Measurements from ENCODE around the gene LIMCH1. TPM values are rescaled to one million over a fixed set of nuclear protein-coding genes. Genes with fewer than 3 reads are reported as not detected.

LIMCH1 gene
- total RNA-seq, 4 donors from 2014 or later = 8.5 to 32.6 (median 27.0) TPM

- H3K4me3 ChIP-seq = no peak overlapping the region
- no peak for DNase-seq (ENCODE audit: low spot score in 2 of 2)
- no peaks in the 10 kb centered on the region for H3K4me1 ChIP-seq
- H3K9me3 ChIP-seq = no peaks in the 10 kb centered on the region
- TF ChIP-seq POLR2AphosphoS5 (IDR thresholded peaks at IDR 0.05) = no peak
- no peak for TF ChIP-seq POLR2A (IDR thresholded peaks at IDR 0.05)
- no peak for TF ChIP-seq CTCF (IDR thresholded peaks at IDR 0.05)
- no peak for TF ChIP-seq EP300 (IDR thresholded peaks at IDR 0.05)
- H3K36me3 ChIP-seq = no peaks in the 10 kb centered on the region
- WGBS = 85% methylated on average over 1 of the region's 1 CpG
- H3K27ac ChIP-seq = no peak overlapping the region
- H3K27me3 ChIP-seq = no peaks in the 10 kb centered on the region
Observed at GRCh38 chr4:41512136-41512535, 25.8 kb upstream of the LIMCH1 start.

GRCh38 chr4:41512596-41512995 is 25.4 kb upstream of the LIMCH1 start:
- no peak for DNase-seq (ENCODE audit: low spot score in 2 of 2)
- H3K4me3 ChIP-seq = no peak overlapping the region

GRCh38 chr4:41514169-41514568 is 23.8 kb upstream of the LIMCH1 start:
- no peak overlapping the region for H3K4me3 ChIP-seq
- no peak for TF ChIP-seq EP300 (IDR thresholded peaks at IDR 0.05)
- no peaks in the 10 kb centered on the region for H3K27me3 ChIP-seq
- no peaks in the 10 kb centered on the region for H3K4me1 ChIP-seq
- no peaks in the 10 kb centered on the region for H3K9me3 ChIP-seq
- H3K36me3 ChIP-seq = no peaks in the 10 kb centered on the region
- no peak overlapping the region for H3K27ac ChIP-seq
- no peak for DNase-seq (ENCODE audit: low spot score in 2 of 2)
- WGBS = 92% methylated on average over 1 of the region's 1 CpG

More at GRCh38 chr4:41512596-41512995, 25.4 kb upstream of the LIMCH1 start:
- Histone ChIP-seq H3K4me1 (no peaks in the 10 kb centered on the region), H3K36me3 (no peaks in the 10 kb centered on the region), H3K27me3 (no peaks in the 10 kb centered on the region), H3K9me3 (no peaks in the 10 kb centered on the region), H3K27ac (no peak overlapping the region)
- TF ChIP-seq POLR2AphosphoS5 (IDR thresholded peaks at IDR 0.05) = no peak
- no peak for TF ChIP-seq POLR2A (IDR thresholded peaks at IDR 0.05)
- TF ChIP-seq EP300 (IDR thresholded peaks at IDR 0.05) = no peak
- TF ChIP-seq CTCF (IDR thresholded peaks at IDR 0.05) = no peak

GRCh38 chr4:41514766-41515481 is 23.0 kb upstream of the LIMCH1 start:
- no peaks in the 10 kb centered on the region for H3K27me3 ChIP-seq
- TF ChIP-seq EP300 (IDR thresholded peaks at IDR 0.05) (no peak), CTCF (IDR thresholded peaks at IDR 0.05) (no peak), POLR2A (IDR thresholded peaks at IDR 0.05) (no peak), POLR2AphosphoS5 (IDR thresholded peaks at IDR 0.05) (no peak)
- WGBS = 85% methylated on average over 14 of the region's 14 CpGs
- DNase-seq (ENCODE audit: low spot score in 2 of 2) = no peak
- H3K9me3 ChIP-seq = no peaks in the 10 kb centered on the region
- no peaks in the 10 kb centered on the region for H3K36me3 ChIP-seq
- no peak overlapping the region for H3K27ac ChIP-seq
- no peaks in the 10 kb centered on the region for H3K4me1 ChIP-seq
- no peak overlapping the region for H3K4me3 ChIP-seq

GRCh38 chr4:41517121-41517520 is 20.8 kb upstream of the LIMCH1 start:
- TF ChIP-seq CTCF (IDR thresholded peaks at IDR 0.05) (no peak), POLR2A (IDR thresholded peaks at IDR 0.05) (no peak), EP300 (IDR thresholded peaks at IDR 0.05) (no peak), POLR2AphosphoS5 (IDR thresholded peaks at IDR 0.05) (no peak)
- H3K9me3 ChIP-seq = no peaks in the 10 kb centered on the region
- 92% methylated on average over 4 of the region's 4 CpGs for WGBS

GRCh38 chr4:41517747-41518146 is 20.2 kb upstream of the LIMCH1 start:
- H3K27me3 ChIP-seq = no peaks in the 10 kb centered on the region
- H3K9me3 ChIP-seq = no peaks in the 10 kb centered on the region
- no peak overlapping the region for H3K4me3 ChIP-seq
- no peaks in the 10 kb centered on the region for H3K4me1 ChIP-seq
- no peak for TF ChIP-seq POLR2A (IDR thresholded peaks at IDR 0.05)
- no peak for TF ChIP-seq EP300 (IDR thresholded peaks at IDR 0.05)
- DNase-seq (ENCODE audit: low spot score in 2 of 2) = no peak
- H3K36me3 ChIP-seq = no peaks in the 10 kb centered on the region
- 90% methylated on average over 1 of the region's 1 CpG for WGBS
- H3K27ac ChIP-seq = no peak overlapping the region

More at GRCh38 chr4:41517121-41517520, 20.8 kb upstream of the LIMCH1 start:
- H3K4me3 ChIP-seq = no peak overlapping the region
- no peaks in the 10 kb centered on the region for H3K36me3 ChIP-seq
- DNase-seq (ENCODE audit: low spot score in 2 of 2) = no peak
- H3K4me1 ChIP-seq = no peaks in the 10 kb centered on the region
- no peaks in the 10 kb centered on the region for H3K27me3 ChIP-seq
- no peak overlapping the region for H3K27ac ChIP-seq

Data from suprapubic skin (tissue), 4 donors.